NCI-H1417 (cell line): ENCODE measurements around the gene KIF24.
"Not testable (repeated sequence)": the region's sequence is repeated elsewhere in the genome, so short reads cannot be mapped to it uniquely, and the experiment has no call there.

Source experiments
- DNase-seq, 3 experiments: peaks; one replicate each; lab custom pipeline; 2025; lab: John Stamatoyannopoulos, UW

KIF24 gene

DNA sequence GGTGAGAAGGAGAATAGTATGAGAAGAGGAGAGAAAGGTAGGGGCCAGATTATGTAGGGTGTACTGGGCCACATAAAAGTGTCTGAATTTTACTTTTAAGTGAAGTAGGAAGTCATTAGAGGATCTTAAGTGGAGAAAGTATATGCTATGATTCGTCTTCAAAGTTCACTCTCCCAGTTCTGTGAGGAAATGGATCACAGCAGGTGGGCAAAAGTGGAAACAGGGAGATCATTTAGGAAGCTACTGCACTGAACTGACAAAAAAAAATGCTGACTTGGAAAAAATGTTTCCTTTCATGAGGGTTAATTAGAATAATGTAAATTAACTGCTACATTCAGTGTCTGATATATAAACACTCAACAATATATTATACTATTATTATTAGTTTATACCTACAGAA, 2.4 kb downstream of the KIF24 start:
- DNase-seq: peak in 1 of 3 experiments; percentile 0

DNA sequence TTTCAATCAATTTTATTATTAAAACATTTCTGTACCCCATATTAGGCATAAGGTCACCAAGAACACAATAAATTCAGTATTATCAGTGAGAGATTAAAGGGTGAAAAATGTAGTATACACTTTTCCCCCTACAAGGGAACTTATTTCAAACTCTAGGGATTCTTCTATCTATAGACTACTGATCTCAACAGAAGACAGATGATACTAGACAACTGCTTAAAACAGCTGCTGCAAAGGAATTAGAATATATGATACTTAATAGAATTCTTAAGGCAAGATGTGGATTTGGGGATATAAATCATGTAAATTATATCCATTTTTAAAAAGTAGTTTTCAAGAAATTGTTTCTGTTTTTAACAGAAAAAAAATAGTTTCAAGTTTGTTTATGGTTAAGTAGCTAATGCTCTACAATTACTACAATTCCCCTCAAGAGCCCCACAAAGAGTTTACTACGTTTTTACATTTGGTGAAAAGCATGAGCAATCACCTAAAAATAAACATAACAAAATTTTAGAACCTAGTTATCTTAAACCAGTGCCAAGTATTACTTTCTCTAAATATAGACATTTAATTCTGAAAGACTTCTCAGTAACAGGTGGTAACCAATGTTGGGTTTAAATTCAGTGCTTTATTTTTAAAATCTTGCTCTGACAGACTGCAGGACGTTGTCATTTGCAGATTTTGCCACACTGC, 6.0 kb downstream of the KIF24 start:
- DNase-seq: no peak

DNA sequence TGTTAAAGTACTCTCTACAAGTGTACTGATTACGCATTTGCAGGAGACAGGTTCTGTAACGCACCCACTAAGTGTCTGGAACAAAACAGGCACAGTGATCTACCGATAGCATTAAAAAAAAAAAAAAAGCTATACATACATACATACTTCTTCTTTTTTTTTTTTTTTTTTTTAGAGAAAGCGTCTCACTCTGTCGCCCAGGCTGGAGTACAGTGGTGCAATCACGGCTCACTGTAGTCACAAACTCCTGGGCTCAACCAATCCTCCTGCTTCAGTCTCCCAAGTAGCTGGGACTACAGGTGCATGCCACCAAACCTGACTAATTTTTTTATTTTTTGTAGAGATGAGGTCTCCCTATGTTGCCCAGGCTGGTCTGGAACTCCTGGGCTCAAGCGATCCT, 7.6 kb downstream of the KIF24 start:
- DNase-seq: no peak

DNA sequence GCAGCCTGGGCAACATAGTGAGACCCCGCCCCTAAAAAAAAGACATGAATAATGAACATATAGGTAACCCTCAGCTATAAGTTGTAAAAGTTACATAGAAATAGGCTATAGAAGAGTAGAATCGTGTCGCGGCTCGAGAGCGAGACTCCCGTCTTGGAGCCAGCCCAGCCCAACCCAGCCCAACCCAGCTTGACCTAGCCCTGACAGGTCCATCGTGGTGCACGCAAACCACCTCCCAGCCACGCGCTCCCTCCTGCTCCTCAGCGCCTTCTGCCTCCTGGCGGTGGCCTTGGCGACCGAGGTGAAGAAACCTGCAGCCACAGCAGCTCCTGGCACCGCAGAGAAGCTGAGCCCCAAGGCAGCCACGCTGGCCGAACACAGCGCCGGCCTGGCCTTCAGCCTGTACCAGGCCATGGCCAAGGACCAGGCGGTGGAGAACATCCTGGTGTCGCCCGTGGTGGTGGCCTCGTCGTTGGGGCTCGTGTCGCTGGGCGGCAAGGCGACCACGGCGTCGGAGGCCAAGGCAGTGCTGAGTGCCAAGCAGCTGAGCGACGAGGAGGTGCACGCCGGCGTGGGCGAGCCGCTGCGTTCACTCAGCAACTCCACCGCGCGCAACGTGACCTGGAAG, 10.8 kb downstream of the KIF24 start:
- DNase-seq: no peak

DNA sequence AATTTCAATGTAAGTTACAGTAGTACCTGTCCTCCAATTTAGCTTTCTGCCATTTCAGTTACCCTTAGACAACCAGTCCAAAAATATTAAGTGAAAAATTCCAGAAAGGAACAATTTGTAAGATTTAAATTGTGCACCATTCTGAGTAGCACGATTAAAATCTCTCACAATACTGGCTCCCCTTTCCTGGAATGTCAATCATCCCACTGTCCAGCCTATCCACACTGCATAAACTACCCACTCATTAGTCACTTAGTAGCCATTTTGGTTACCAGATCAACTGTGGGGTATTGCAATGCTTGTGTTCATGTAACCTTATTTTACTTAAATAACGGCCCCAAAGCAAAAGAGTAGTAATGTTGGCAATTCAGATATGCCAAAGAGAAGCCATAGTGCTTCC, 11.6 kb downstream of the KIF24 start:
- no peak for DNase-seq

- no peak for DNase-seq
Observed at GRCh38 chr9:34311499-34312185, 17.4 kb downstream of the KIF24 start.

DNA sequence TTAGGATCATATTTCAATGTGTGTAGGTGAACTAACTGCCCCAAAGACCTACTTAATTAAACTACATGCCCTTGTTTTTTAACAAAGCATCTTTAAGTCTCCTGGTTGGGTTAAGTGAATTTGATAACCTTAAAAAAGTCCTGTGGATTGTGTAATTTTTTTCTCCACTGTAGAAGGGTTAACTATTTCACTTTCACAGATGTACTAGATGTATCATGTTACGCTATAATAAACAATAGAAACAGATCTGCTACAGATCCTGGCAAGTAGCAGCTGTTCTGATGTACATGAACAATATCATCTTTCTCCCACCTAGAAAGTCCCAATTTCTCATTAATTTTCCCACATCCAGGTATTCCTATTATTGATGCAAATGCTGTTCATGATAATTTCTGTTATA, 18.9 kb downstream of the KIF24 start:
- peak in 1 of 3 experiments; percentile 50 for DNase-seq

DNA sequence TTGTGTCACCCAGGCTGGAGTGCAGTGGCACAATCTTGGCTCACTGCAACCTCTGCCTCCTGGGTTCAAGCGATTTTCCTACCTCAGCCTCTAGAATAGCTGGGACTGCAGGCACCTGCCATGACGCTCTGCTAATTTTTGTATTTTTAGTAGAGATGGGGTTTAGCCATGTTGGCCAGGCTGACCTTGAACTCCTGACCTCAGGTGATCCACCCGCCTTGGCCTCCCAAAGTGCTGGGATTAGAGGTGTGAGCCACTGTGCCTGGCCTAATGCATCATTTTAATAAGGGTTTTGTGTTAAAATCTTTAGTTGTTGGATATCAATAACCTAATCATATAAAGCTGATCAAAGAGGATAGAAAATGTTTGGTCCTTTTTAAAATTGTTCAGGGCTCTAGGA, 20.8 kb downstream of the KIF24 start:
- not testable (repeated sequence) for DNase-seq

GRCh38 chr9:34301064-34301463, 28.0 kb downstream of the KIF24 start:
- DNase-seq: not testable (repeated sequence)

GRCh38 chr9:34292552-34292951, 36.5 kb downstream of the KIF24 start:
- DNase-seq: no peak

DNA sequence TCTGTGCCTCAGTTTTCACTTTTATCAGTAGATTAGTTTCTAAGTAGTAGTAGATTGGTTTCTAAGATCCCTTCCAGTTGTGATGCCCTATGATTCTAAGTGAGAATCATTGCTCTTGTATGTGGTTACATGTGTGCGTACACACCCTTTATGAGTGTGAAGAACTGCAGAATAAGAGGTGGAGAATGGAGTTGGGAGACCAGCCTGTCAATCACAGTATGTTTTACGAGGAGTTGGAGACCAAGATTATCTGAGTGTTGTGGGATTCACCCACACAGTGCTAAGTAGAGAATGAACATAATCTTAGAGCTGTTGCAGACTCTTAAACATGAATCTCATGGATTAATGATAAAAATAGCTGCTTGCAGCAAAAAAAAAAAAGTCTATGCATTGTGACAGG, 37.6 kb downstream of the KIF24 start:
- DNase-seq: no peak

- DNase-seq: no peak
Observed at GRCh38 chr9:34291023-34291422, 38.0 kb downstream of the KIF24 start.

GRCh38 chr9:34289159-34289558, 39.9 kb downstream of the KIF24 start:
- DNase-seq: no peak

GRCh38 chr9:34282096-34282495, 47.0 kb downstream of the KIF24 start:
- DNase-seq: no peak

GRCh38 chr9:34279411-34279810, 49.7 kb downstream of the KIF24 start:
- DNase-seq: peak in 2 of 3 experiments; percentile 10 to 49
